Colonic mucosa (tissue), 4 donors: ENCODE measurements around the gene ARHGEF4. TPM values are rescaled to one million over a fixed set of nuclear protein-coding genes. Genes with fewer than 3 reads are reported as not detected.

ENCODE experiments used
- DNase-seq: peaks from one replicate; pipeline ENCODE4 v3.0.0-alpha.2; 2020
- H3K27ac ChIP-seq: fragments of 200-600 bp; one replicate; pipeline ENCODE4 v1.8.0; 2021
- H3K27me3 ChIP-seq: fragments of 200-600 bp; one replicate; pipeline ENCODE4 v1.8.0; 2021
- H3K36me3 ChIP-seq: fragments of 200-600 bp; one replicate; pipeline ENCODE4 v1.8.0; 2021
- H3K4me1 ChIP-seq: fragments of 200-600 bp; one replicate; pipeline ENCODE4 v1.8.0; 2021; ENCODE audit warnings: mild to moderate bottlenecking
- H3K4me3 ChIP-seq: fragments of 200-600 bp; one replicate; pipeline ENCODE4 v1.8.0; 2021
- H3K9ac ChIP-seq, 2 donors: one replicate each; pipeline ENCODE4 v1.7.0; 2013; ENCODE audit warnings: control low read depth in 2 of 2, low read depth in 2 of 2, low read length in 2 of 2
- H3K9me3 ChIP-seq: fragments of 200-600 bp; one replicate; pipeline ENCODE4 v1.8.0; 2021
- CTCF ChIP-seq: fragments of 200-600 bp; IDR thresholded peaks from one replicate; pipeline ENCODE4 v1.8.0; 2022; ENCODE audit warnings: antibody characterized with exemption, mild to moderate bottlenecking
- intact Hi-C: fragments of 100-400 bp; cut with DNase I; formaldehyde crosslinking; loops from one replicate; pipeline ENCODE4 v1.14.1; 2022
- total RNA-seq, 2 donors: library from RNA; stranded (reverse); fragmentation: NEBNext Ultra II Directional in 1 of 2; extraction: Animal tissue kit (Norgen Biotek cat#: 25700) in 1 of 2; gene quantifications; one replicate each; pipeline ENCODE4 v1.2.1, GENCODE V29; 2021
- donor health status: healthy.
- donor health status: DM: no; HTN: no; CAD: no.
- donor health status: DM: no; HTN: no; CAD: no.

ARHGEF4 gene
- total RNA-seq, 2 donors from 2014 or later, result 1.6 to 2.6 TPM

- Histone ChIP-seq H3K9me3 (no peaks in the 10 kb centered on the region), H3K27ac (no peak overlapping the region), H3K9ac (no peak overlapping the region), H3K27me3 (no peaks in the 10 kb centered on the region), H3K36me3 (no peaks in the 10 kb centered on the region), H3K4me1 (no peaks in the 10 kb centered on the region), H3K4me3 (no peak overlapping the region)
- TF ChIP-seq CTCF, result no peak
- no peak for DNase-seq
- intact Hi-C loops, result no loop called here
These were observed 10.1 kb downstream of the ARHGEF4 start for GRCh38 chr2:130846686-130847375.

- DNase-seq, result no peak
- intact Hi-C loops, result no loop called here
- Histone ChIP-seq H3K4me1 (no peaks in the 10 kb centered on the region), H3K9me3 (no peaks in the 10 kb centered on the region), H3K4me3 (no peak overlapping the region), H3K9ac (no peak overlapping the region), H3K27me3 (no peaks in the 10 kb centered on the region), H3K36me3 (no peaks in the 10 kb centered on the region), H3K27ac (no peak overlapping the region)
- no peak for TF ChIP-seq CTCF
These were observed 11.2 kb downstream of the ARHGEF4 start for GRCh38 chr2:130847776-130848525.

GRCh38 chr2:130848526-130849210 is 12.0 kb downstream of the ARHGEF4 start:
- no peak overlapping the region for H3K9ac ChIP-seq
- H3K27ac ChIP-seq, result no peak overlapping the region
- no peak for TF ChIP-seq CTCF
- intact Hi-C loops, result no loop called here
- no peaks in the 10 kb centered on the region for H3K36me3 ChIP-seq
- no peak overlapping the region for H3K4me3 ChIP-seq
- no peaks in the 10 kb centered on the region for H3K27me3 ChIP-seq
- H3K4me1 ChIP-seq, result no peaks in the 10 kb centered on the region
- no peaks in the 10 kb centered on the region for H3K9me3 ChIP-seq
- DNase-seq, result no peak

- Histone ChIP-seq H3K27me3 (no peaks in the 10 kb centered on the region), H3K4me1 (no peaks in the 10 kb centered on the region), H3K4me3 (no peak overlapping the region), H3K27ac (no peak overlapping the region), H3K36me3 (no peaks in the 10 kb centered on the region), H3K9me3 (no peaks in the 10 kb centered on the region), H3K9ac (no peak overlapping the region)
- no peak for DNase-seq
- TF ChIP-seq CTCF, result no peak
- intact Hi-C loops, result no loop called here
These were observed 13.4 kb downstream of the ARHGEF4 start for GRCh38 chr2:130849896-130850787.
